BLaER1 treated with 17β-estradiol and CSF1 and Interleukin-3, amounts not matched to agents 10 nM and 100 nM (cell line): ENCODE data around the gene LRRC36.

ENCODE experiments used
- H3K27ac ChIP-seq, 11 experiments: shearing (Covaris generic); formaldehyde crosslinking; 2 replicates each; pipeline ENCODE4 v1.8.1; 2022
- H3K27me3 ChIP-seq, 11 experiments: shearing (Covaris generic); formaldehyde crosslinking; 2 replicates each; pipeline ENCODE4 v1.8.1; 2022
- H3K36me3 ChIP-seq, 11 experiments: shearing (Covaris generic); formaldehyde crosslinking; 2 replicates each; pipeline ENCODE4 v1.8.1; 2022
- H3K4me1 ChIP-seq, 10 experiments: shearing (Covaris generic); formaldehyde crosslinking; 2 replicates each; pipeline ENCODE4 v1.8.1; 2022
- H3K4me2 ChIP-seq, 11 experiments: shearing (Covaris generic); formaldehyde crosslinking; 2 replicates each; pipeline ENCODE4 v1.8.1; 2022
- H3K4me3 ChIP-seq, 10 experiments: shearing (Covaris generic); formaldehyde crosslinking; 2 replicates each; pipeline ENCODE4 v1.8.1; 2022
- H3K9ac ChIP-seq, 11 experiments: shearing (Covaris generic); formaldehyde crosslinking; 2 replicates each; pipeline ENCODE4 v1.8.1; 2022
- H3K9me3 ChIP-seq, 11 experiments: shearing (Covaris generic); formaldehyde crosslinking; replicated peaks in 1 of 11; 2 replicates each; pipeline ENCODE4 v1.8.1; 2022
- H4K20me1 ChIP-seq, 11 experiments: shearing (Covaris generic); formaldehyde crosslinking; 2 replicates each; pipeline ENCODE4 v1.8.1; 2022
- Cebpa-rat ChIP-seq, 11 experiments: shearing (Covaris generic); IDR thresholded peaks; 2 replicates each; pipeline ENCODE4 v1.8.1; 2022

LRRC36 gene

DNA sequence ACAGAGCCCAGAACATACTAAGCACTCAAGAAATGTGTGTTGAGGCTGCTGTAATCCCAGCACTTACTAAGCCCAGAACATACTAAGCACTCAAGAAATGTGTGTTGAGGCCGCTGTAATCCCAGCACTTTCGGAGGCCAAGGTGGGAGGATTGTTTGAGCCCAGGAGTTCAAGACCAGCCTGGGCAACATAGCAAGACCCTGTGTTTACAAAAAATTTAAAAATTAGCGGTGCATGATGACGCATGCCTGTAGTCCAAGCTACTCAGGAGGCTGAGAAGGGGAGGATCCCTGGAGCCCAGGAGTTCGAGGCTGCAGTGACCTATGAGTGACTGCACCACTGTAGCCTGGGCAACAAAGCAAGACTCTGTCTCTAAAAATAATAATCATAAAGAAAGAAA lies 96.4 kb downstream of the LRRC36 start:
- H3K27me3 ChIP-seq: peaks cover 4 to 20% (median 9%) of the 10 kb centered on the region in 11 experiments; a peak in 18 of 22 replicates
- H3K27ac ChIP-seq: no peak overlapping the region
- H3K9me3 ChIP-seq: no peaks in the 10 kb centered on the region
- H3K4me2 ChIP-seq: no peak overlapping the region
- H3K9ac ChIP-seq: no peak overlapping the region
- H4K20me1 ChIP-seq: peaks cover 0 to 5% (median 0%) of the 10 kb centered on the region in 11 experiments; a peak in 3 of 22 replicates
- no peak overlapping the region for H3K4me3 ChIP-seq
- H3K36me3 ChIP-seq: no peaks in the 10 kb centered on the region
- TF ChIP-seq Cebpa-rat (IDR thresholded peaks at IDR 0.05): no peak
- peaks cover 0 to 24% (median 18%) of the 10 kb centered on the region in 10 experiments; a peak in 16 of 20 replicates for H3K4me1 ChIP-seq

DNA sequence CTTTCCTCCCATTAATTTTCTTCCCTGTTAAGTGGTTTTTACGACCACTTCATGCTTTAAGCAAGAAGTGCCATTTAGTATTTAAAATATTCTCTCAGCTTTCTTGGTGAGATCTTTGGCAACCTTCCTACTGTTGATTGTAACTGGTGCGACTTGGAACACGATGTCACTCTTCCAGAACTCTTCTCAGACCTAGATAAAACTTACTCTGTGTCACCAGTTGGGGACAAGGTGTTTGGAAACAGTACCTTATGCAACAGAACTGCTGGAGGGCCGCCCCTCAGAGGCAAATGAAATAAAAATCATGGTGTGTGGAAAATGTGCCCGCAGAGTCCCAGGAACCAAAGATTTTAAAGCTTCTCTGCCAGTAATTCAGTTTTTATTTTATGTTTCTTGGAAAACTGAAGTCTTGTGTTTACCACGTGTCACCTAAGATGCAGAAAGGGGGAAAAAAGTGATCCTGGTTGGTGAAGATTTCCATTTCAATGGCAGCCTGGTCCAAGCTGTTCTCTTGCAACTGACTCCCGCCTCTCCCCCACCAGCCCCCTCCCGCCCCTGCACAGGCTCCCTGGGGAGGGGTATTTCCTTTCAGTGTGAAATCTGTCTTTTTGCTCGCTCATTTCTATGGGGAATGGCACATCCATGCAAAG lies 97.1 kb downstream of the LRRC36 start:
- no peak overlapping the region for H3K27ac ChIP-seq
- no peak overlapping the region for H3K9ac ChIP-seq
- H3K4me2 ChIP-seq: peak overlapping the region in 9 of 11 experiments; percentile 13 to 83 (median 71); a peak in 17 of 22 replicates
- no peaks in the 10 kb centered on the region for H3K36me3 ChIP-seq
- H4K20me1 ChIP-seq: peaks cover 0 to 12% (median 4%) of the 10 kb centered on the region in 11 experiments; a peak in 11 of 22 replicates
- no peak overlapping the region for H3K4me3 ChIP-seq
- H3K27me3 ChIP-seq: peaks cover 11 to 27% (median 14%) of the 10 kb centered on the region in 11 experiments
- no peak for TF ChIP-seq Cebpa-rat (IDR thresholded peaks at IDR 0.05)
- peaks cover 0 to 28% (median 18%) of the 10 kb centered on the region in 10 experiments; a peak in 16 of 20 replicates for H3K4me1 ChIP-seq
- H3K9me3 ChIP-seq: no peaks in the 10 kb centered on the region

DNA sequence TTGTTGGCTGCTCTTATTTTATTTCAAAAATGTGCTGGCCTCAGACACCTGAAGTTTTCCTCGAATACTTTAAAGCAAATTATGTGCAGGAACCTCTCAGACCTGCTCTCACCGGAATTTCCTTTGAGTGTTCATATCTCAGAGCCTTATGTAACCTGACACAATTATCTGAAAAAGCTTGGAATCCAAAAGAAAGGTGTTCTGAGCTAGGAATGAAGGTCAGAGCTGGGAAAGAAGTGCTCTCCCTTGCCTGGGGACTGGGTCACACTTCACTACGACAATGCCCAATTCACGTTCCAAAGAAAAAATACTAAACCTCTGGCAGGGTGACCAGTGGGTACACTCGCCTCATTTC lies 97.6 kb downstream of the LRRC36 start:
- H3K27me3 ChIP-seq: peaks cover 16 to 32% (median 19%) of the 10 kb centered on the region in 11 experiments
- TF ChIP-seq Cebpa-rat (IDR thresholded peaks at IDR 0.05): no peak
- H4K20me1 ChIP-seq: peaks cover 0 to 17% (median 9%) of the 10 kb centered on the region in 11 experiments; a peak in 11 of 22 replicates
- no peaks in the 10 kb centered on the region for H3K36me3 ChIP-seq
- H3K4me2 ChIP-seq: peak overlapping the region in 9 of 11 experiments; percentile 13 to 83 (median 71); a peak in 17 of 22 replicates
- peaks cover 0 to 28% (median 18%) of the 10 kb centered on the region in 10 experiments; a peak in 16 of 20 replicates for H3K4me1 ChIP-seq
- H3K27ac ChIP-seq: no peak overlapping the region
- 0 out of 22 replicates have a peak overlapping the region, but pooled peaks of 1 of the 11 experiments have one; percentile 23 for H3K9ac ChIP-seq
- H3K4me3 ChIP-seq: no peak overlapping the region
- H3K9me3 ChIP-seq: no peaks in the 10 kb centered on the region

DNA sequence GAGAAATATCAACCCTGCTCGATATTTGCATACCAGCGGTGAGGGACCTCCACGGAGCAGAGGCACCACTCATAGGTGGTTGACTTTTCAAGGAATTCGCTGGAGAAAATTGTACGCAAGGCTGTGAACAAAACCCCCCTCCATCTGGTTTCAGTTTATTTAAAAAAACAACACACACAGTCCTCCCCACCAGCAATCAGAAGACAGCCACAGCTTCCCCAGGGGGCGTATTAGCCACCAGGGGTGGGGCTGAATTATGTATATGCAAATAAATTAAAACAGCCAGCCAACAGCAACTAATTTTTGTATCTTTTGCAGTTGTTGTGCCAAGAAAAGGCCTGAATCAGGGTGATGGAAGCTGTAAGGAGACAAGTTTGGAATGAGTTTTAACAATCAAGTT lies 98.4 kb downstream of the LRRC36 start:
- Histone ChIP-seq H3K36me3 (no peaks in the 10 kb centered on the region), H3K9ac (0 out of 22 replicates have a peak overlapping the region, but pooled peaks of 1 of the 11 experiments have one; percentile 23), H3K27me3 (peaks cover 24 to 40% (median 27%) of the 10 kb centered on the region in 11 experiments), H3K9me3 (no peaks in the 10 kb centered on the region), H3K4me2 (peak overlapping the region in 9 of 11 experiments; percentile 13 to 83 (median 71); a peak in 17 of 22 replicates), H3K27ac (no peak overlapping the region), H4K20me1 (peaks cover 0 to 25% (median 14%) of the 10 kb centered on the region in 11 experiments; a peak in 16 of 22 replicates), H3K4me3 (no peak overlapping the region), H3K4me1 (peaks cover 0 to 28% (median 18%) of the 10 kb centered on the region in 10 experiments; a peak in 16 of 20 replicates)
- no peak for TF ChIP-seq Cebpa-rat (IDR thresholded peaks at IDR 0.05)

DNA sequence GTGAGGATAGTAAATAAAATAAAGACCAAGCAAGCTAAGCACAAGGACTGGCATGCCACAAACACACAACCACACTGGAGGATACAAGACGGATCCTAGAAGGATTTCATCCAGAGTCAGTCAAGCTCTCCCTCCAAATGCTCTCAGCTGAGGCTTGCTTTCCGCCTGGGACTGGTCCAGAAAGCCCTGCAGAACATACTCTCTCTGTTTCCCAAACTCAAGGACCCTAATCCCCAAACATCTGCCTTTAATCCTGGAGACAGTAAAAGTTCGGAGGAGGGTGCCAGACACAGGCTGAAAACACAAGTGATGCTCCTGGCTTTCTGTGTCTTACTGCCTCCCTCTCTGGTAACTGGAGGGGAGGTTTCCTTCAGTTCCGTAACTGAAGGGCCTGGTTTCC lies 99.0 kb downstream of the LRRC36 start:
- peak overlapping the region in 8 of 11 experiments; percentile 42 to 83 (median 72); a peak in 10 of 22 replicates for H3K4me2 ChIP-seq
- H3K36me3 ChIP-seq: no peaks in the 10 kb centered on the region
- peaks cover 0 to 31% (median 18%) of the 10 kb centered on the region in 11 experiments; a peak in 18 of 22 replicates for H4K20me1 ChIP-seq
- no peak overlapping the region for H3K27ac ChIP-seq
- H3K4me1 ChIP-seq: peaks cover 0 to 31% (median 22%) of the 10 kb centered on the region in 10 experiments; a peak in 18 of 20 replicates
- no peak overlapping the region for H3K4me3 ChIP-seq
- H3K9ac ChIP-seq: no peak overlapping the region
- TF ChIP-seq Cebpa-rat (IDR thresholded peaks at IDR 0.05): no peak
- peaks cover 29 to 45% (median 32%) of the 10 kb centered on the region in 11 experiments for H3K27me3 ChIP-seq
- H3K9me3 ChIP-seq: no peaks in the 10 kb centered on the region

DNA sequence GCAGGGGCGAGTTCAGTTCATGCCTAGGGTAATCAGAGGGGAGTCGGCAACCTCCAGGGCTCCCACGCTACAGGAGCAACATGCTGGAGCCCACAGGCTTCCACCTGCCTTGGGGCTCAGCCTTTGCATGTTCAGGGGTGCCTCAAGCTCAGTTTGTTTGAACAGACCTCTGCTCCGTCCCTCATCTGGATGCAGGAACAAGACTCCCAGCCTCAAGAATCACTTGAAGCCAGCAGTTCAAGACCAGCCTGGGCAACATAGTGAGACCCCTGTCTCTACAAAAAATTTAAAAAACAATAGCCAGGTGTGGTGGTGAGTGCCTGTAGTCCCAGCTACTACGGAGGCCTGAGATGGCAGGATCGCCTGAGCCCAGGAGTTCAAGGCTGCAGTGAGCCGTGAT lies 99.4 kb downstream of the LRRC36 start:
- Histone ChIP-seq H3K27me3 (peaks cover 32 to 47% (median 35%) of the 10 kb centered on the region in 11 experiments), H3K4me3 (no peak overlapping the region), H3K4me1 (peaks cover 0 to 33% (median 23%) of the 10 kb centered on the region in 10 experiments; a peak in 18 of 20 replicates), H3K9ac (no peak overlapping the region), H3K4me2 (no peak overlapping the region; a peak in 1 of 22 replicates), H4K20me1 (peaks cover 0 to 32% (median 19%) of the 10 kb centered on the region in 11 experiments; a peak in 18 of 22 replicates), H3K9me3 (no peaks in the 10 kb centered on the region), H3K27ac (no peak overlapping the region), H3K36me3 (no peaks in the 10 kb centered on the region)
- no peak for TF ChIP-seq Cebpa-rat (IDR thresholded peaks at IDR 0.05)

DNA sequence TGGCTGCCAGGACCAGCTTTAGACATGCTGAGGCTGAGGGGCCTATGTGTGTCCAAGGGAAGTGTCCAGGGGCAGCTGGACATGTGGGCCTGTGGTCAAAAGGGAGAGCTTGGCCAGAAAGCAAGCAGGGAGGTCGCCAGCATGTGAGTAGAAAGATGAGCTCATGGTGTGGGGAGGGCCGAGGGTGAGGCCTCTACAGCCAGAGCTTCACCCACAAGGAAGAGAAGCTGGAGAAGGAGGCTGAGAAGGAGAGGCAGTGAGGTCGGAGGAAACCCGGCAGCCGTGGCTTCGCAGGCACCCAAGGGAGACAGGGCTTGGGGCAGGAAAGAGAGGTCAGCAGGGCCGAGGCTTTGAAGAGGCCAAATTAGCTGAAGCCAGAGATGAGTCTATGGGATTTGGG lies 100.3 kb downstream of the LRRC36 start:
- Histone ChIP-seq H3K4me3 (no peak overlapping the region), H3K27me3 (peaks cover 41 to 56% (median 45%) of the 10 kb centered on the region in 11 experiments), H3K9ac (no peak overlapping the region), H3K36me3 (no peaks in the 10 kb centered on the region), H4K20me1 (peaks cover 5 to 41% (median 27%) of the 10 kb centered on the region in 11 experiments; a peak in 19 of 22 replicates), H3K9me3 (no peaks in the 10 kb centered on the region), H3K4me1 (peaks cover 8 to 39% (median 30%) of the 10 kb centered on the region in 10 experiments), H3K4me2 (no peak overlapping the region), H3K27ac (no peak overlapping the region)
- no peak for TF ChIP-seq Cebpa-rat (IDR thresholded peaks at IDR 0.05)

DNA sequence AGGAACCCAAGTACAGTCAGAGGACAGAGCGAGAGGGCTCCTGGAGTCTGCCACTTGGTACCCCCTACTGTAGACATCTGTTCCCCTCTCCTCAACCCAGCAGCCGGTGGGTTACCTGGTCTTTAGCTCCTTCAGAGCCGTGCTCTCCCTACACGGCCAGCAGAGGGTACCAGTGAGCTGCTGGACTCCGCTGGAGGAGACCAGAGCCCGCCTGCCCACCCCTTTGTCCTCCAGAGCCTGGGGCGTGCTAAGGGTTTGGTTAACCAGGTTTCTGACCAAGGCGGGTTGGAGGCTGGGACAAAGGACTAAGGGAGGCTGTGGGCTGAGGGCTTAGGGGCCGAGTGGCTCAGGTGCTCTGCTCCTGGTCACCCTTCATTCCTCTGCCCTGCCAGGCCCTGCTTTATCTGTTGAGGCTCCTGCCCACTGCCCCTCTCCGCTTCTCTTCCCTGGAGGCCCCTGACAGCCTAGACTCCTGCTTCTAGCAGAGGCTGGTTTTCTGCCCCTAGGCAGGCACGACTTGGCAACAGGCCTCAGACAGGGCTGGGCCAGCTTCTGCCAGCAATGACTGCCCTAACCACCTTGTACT lies 101.6 kb downstream of the LRRC36 start:
- H3K4me2 ChIP-seq: peak overlapping the region in 1 of 11 experiments; percentile 19; a peak in 1 of 22 replicates
- peaks cover 21 to 44% (median 34%) of the 10 kb centered on the region in 10 experiments for H3K4me1 ChIP-seq
- no peak overlapping the region for H3K4me3 ChIP-seq
- no peaks in the 10 kb centered on the region for H3K36me3 ChIP-seq
- no peaks in the 10 kb centered on the region for H3K9me3 ChIP-seq
- no peak overlapping the region for H3K27ac ChIP-seq
- H3K27me3 ChIP-seq: peaks cover 54 to 68% (median 58%) of the 10 kb centered on the region in 11 experiments
- TF ChIP-seq Cebpa-rat (IDR thresholded peaks at IDR 0.05): no peak
- peaks cover 15 to 54% (median 35%) of the 10 kb centered on the region in 11 experiments; a peak in 20 of 22 replicates for H4K20me1 ChIP-seq
- H3K9ac ChIP-seq: no peak overlapping the region
